Loucy (cell line): ENCODE data around the gene ZYX.

ENCODE experiments used
- H2AFZ ChIP-seq: fragments of 200-600 bp; sonication (generic); 2 replicates; pipeline ENCODE4 v1.6.0; 2016; ENCODE audit warnings: antibody characterized with exemption, mild to moderate bottlenecking, low read length, moderate library complexity
- H3F3A ChIP-seq: fragments of 200-600 bp; 2 replicates; pipeline ENCODE4 v1.6.0; 2016; ENCODE audit warnings: antibody characterized with exemption, low read depth, mild to moderate bottlenecking
- H3K27me3 ChIP-seq: fragments of 200-600 bp; sonication (generic); 2 replicates; pipeline ENCODE4 v1.6.1; 2014; ENCODE audit warnings: low read length, mild to moderate bottlenecking; ENCODE audit not compliant: insufficient read depth, poor library complexity, severe bottlenecking
- H3K36me3 ChIP-seq: fragments of 200-600 bp; sonication (generic); 2 replicates; pipeline ENCODE4 v1.6.1; 2016; ENCODE audit warnings: low read length; ENCODE audit not compliant: insufficient read depth
- H3K4me1 ChIP-seq: fragments of 200-600 bp; sonication (generic); 2 replicates; pipeline ENCODE4 v1.5.1; 2014; ENCODE audit warnings: low read length, mild to moderate bottlenecking; ENCODE audit not compliant: insufficient read depth, poor library complexity, severe bottlenecking
- H3K4me2 ChIP-seq: fragments of 200-600 bp; sonication (generic); 2 replicates; pipeline ENCODE4 v1.6.0; 2014; ENCODE audit warnings: antibody characterized with exemption, low read length, low read depth, mild to moderate bottlenecking; ENCODE audit not compliant: poor library complexity, severe bottlenecking
- H3K4me3 ChIP-seq: fragments of 200-600 bp; sonication (generic); 2 replicates; pipeline ENCODE4 v1.5.1; 2014; ENCODE audit warnings: low read length, mild to moderate bottlenecking, mixed read lengths; ENCODE audit not compliant: poor library complexity, severe bottlenecking
- H3K79me2 ChIP-seq: fragments of 200-600 bp; sonication (generic); 2 replicates; pipeline ENCODE4 v1.6.1; 2014; ENCODE audit warnings: low read length; ENCODE audit not compliant: insufficient read depth
- H3K9ac ChIP-seq: fragments of 200-600 bp; sonication (generic); 2 replicates; pipeline ENCODE4 v1.6.0; 2014; ENCODE audit warnings: mild to moderate bottlenecking, low read depth, low read length, moderate library complexity; ENCODE audit not compliant: poor library complexity, severe bottlenecking
- H3K9me2 ChIP-seq: fragments of 200-600 bp; sonication (generic); replicated peaks from 2 replicates; pipeline ENCODE4 v1.6.1; 2016; ENCODE audit warnings: low read depth, low read length, mixed read lengths
- H3K9me3 ChIP-seq: fragments of 200-600 bp; sonication (generic); 2 replicates; pipeline ENCODE4 v1.6.1; 2014; ENCODE audit warnings: mild to moderate bottlenecking, antibody characterized with exemption, low read length, low read depth; ENCODE audit not compliant: insufficient read depth
- H4K20me1 ChIP-seq: fragments of 200-600 bp; sonication (generic); 2 replicates; pipeline ENCODE4 v1.6.0; 2014; ENCODE audit warnings: antibody characterized with exemption, low read length, mild to moderate bottlenecking; ENCODE audit not compliant: insufficient read depth, poor library complexity, severe bottlenecking
- EZH2phosphoT487 ChIP-seq: fragments of 200-600 bp; IDR thresholded peaks from 2 replicates; pipeline ENCODE4 v1.6.1; 2018; ENCODE audit warnings: antibody characterized with exemption, mild to moderate bottlenecking, moderate library complexity, borderline replicate concordance
- TF ChIP-seq, protein P1 (sequence below): fragments of 200-600 bp; sonication (generic); conservative IDR thresholded peaks from 2 replicates; pipeline ENCODE4 v1.5.1; 2014; ENCODE audit warnings: mild to moderate bottlenecking, antibody characterized with exemption, low read length

The ZYX gene

DNA sequence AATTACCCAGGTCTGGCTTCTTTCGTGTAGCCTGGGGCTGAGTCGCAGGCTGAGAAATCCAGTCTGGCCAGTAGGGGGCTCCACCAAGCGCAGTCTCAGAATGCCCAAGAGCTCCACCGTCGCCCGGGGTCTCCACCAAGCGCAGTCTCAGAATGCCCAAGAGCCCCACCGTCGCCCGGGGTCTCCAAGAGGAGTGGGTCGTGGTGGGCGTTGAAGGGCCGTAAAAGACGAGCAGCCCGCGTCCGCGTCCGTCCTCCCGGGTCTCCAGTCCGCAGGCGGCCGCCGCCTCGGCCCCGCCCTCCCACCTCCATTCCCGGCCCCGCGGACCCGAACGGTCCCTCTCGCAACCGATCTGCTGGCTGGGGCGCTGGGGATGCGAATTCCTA lies 892 bp upstream of the ZYX start:
- Histone ChIP-seq H3K9ac (peak overlapping the region; percentile 100), H3F3A (peaks cover 5% of the 10 kb centered on the region; the same call in 1 of the 2 replicates), H2AFZ (peak overlapping the region; percentile 69; the same call in 1 of the 2 replicates), H3K9me2 (no peaks in the 10 kb centered on the region), H4K20me1 (peaks cover 29% of the 10 kb centered on the region), H3K4me3 (peak overlapping the region; percentile 98), H3K79me2 (peaks cover 83% of the 10 kb centered on the region), H3K36me3 (no peaks in the 10 kb centered on the region), H3K27me3 (peaks cover 6% of the 10 kb centered on the region), H3K9me3 (no peaks in the 10 kb centered on the region), H3K4me2 (peak overlapping the region; percentile 97), H3K4me1 (peaks cover 81% of the 10 kb centered on the region)
- TF ChIP-seq, protein P1, sequence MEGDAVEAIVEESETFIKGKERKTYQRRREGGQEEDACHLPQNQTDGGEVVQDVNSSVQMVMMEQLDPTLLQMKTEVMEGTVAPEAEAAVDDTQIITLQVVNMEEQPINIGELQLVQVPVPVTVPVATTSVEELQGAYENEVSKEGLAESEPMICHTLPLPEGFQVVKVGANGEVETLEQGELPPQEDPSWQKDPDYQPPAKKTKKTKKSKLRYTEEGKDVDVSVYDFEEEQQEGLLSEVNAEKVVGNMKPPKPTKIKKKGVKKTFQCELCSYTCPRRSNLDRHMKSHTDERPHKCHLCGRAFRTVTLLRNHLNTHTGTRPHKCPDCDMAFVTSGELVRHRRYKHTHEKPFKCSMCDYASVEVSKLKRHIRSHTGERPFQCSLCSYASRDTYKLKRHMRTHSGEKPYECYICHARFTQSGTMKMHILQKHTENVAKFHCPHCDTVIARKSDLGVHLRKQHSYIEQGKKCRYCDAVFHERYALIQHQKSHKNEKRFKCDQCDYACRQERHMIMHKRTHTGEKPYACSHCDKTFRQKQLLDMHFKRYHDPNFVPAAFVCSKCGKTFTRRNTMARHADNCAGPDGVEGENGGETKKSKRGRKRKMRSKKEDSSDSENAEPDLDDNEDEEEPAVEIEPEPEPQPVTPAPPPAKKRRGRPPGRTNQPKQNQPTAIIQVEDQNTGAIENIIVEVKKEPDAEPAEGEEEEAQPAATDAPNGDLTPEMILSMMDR: peak; percentile 89
- TF ChIP-seq EZH2phosphoT487: no peak

DNA sequence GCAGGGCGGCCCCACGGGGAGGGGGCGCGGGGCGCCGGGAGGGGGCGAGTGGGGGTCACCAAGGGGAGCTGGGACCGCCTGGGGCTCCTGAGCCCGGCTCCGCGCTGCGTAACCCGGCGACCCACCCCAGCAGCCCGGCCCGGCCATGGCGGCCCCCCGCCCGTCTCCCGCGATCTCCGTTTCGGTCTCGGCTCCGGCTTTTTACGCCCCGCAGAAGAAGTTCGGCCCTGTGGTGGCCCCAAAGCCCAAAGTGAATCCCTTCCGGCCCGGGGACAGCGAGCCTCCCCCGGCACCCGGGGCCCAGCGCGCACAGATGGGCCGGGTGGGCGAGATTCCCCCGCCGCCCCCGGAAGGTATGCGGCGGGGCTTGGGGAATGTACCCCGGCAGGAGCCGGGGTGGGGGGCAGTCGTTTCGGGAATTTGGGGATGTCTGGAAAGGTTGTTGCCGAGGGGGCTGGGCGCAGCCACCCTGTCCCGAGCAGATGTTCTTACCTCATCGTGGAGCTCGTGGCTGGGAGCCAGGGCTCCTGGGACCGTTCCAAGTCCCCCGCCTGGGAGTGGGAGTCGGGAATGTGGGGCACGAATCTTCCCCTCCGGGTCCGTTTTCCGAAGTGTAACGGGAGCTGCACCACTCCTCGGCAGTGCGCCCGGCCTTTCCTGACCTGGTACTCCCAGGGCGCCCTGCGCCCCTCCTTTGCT lies 431 bp downstream of the ZYX start:
- Histone ChIP-seq H3F3A (no peaks in the 10 kb centered on the region), H3K79me2 (peaks cover 97% of the 10 kb centered on the region), H3K9me3 (no peaks in the 10 kb centered on the region), H3K4me3 (peak overlapping the region; percentile 98), H2AFZ (no peak overlapping the region), H3K27me3 (peaks cover 6% of the 10 kb centered on the region), H3K4me2 (peak overlapping the region; percentile 97), H3K4me1 (peaks cover 80% of the 10 kb centered on the region), H3K9ac (peak overlapping the region; percentile 100), H4K20me1 (peaks cover 35% of the 10 kb centered on the region), H3K9me2 (no peaks in the 10 kb centered on the region), H3K36me3 (no peaks in the 10 kb centered on the region)
- no peak for TF ChIP-seq EZH2phosphoT487
- TF ChIP-seq, protein P1: no peak

DNA sequence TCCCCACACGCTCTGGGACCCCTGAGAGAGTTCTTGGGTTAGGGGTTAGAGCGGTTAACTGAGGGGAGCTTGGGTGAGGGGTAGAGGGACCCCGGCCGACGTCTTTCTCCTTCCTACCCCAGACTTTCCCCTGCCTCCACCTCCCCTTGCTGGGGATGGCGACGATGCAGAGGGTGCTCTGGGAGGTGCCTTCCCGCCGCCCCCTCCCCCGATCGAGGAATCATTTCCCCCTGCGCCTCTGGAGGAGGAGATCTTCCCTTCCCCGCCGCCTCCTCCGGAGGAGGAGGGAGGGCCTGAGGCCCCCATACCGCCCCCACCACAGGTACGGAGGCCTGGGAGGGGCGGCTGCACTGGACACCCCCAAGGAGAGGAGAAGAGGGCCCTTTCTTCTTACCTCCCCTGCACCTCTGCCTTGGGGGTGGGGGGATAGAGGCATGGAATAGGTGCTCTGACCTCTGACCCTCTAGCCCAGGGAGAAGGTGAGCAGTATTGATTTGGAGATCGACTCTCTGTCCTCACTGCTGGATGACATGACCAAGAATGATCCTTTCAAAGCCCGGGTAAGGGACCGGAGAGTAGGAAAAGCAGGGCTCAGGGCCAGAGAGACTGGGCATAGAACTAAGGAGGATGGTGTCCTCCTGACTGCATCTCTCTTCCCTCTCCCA lies 1.1 kb downstream of the ZYX start:
- H3K79me2 ChIP-seq: peaks cover 99% of the 10 kb centered on the region
- H3K9me3 ChIP-seq: no peaks in the 10 kb centered on the region
- H3K9me2 ChIP-seq: no peaks in the 10 kb centered on the region
- H3K27me3 ChIP-seq: peaks cover 6% of the 10 kb centered on the region
- peaks cover 78% of the 10 kb centered on the region for H3K4me1 ChIP-seq
- peaks cover 42% of the 10 kb centered on the region for H4K20me1 ChIP-seq
- H3K36me3 ChIP-seq: no peaks in the 10 kb centered on the region
- no peak overlapping the region for H2AFZ ChIP-seq
- TF ChIP-seq EZH2phosphoT487: no peak
- TF ChIP-seq, protein P1: no peak
- no peaks in the 10 kb centered on the region for H3F3A ChIP-seq
- peak overlapping the region; percentile 97 for H3K4me2 ChIP-seq
- peak overlapping the region; percentile 100 for H3K9ac ChIP-seq
- peak overlapping the region; percentile 98 for H3K4me3 ChIP-seq
